NCI-H1436 (cell line): ENCODE measurements around the gene MC5R.
"Not testable (repeated sequence)": the region's sequence is repeated elsewhere in the genome, so short reads cannot be mapped to it uniquely, and the experiment has no call there.

Experiments
- DNase-seq: peaks from one replicate; lab custom pipeline; 2025; lab: John Stamatoyannopoulos, UW

Gene MC5R

DNA sequence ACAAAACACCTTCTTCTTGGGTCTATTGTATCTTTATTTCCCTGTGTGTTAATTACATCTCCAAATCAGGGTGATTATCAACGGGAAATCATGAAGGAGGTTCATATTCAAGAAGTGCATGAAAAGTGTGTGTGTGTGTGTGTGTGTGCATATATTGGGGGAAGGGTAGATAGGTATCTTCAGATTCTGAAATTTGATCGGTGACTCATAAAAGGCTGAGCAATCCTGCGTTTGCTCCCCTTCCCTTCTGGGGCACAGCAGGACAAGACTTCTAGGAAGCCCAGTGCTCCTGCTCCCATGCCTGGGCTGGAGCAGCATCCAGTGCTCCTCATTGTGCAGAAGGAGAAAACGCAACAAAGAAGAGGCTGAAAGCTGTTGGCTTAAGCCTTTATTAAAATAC lies 25.8 kb downstream of the MC5R start:
- no peak for DNase-seq

DNA sequence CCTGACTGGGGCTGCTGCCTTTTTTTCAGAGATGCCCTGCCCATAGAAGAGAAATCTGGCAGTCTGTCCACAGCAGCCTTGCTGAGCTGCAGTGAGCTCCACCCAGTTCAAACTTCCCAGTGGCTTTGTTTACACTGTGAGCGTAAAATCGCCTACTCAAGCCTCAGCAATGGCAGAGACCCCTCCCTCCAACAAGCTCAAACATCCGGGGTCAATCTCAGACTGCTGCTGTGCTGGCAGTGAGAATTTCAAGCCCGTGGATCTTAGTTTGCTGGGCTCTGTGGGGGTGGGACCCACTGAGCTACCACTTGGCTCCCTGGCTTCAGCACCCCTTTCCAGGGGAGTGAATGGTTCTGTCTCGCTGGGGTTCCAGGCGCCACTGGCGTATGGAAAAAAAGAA lies 38.9 kb downstream of the MC5R start:
- DNase-seq: not testable (repeated sequence)

GRCh38 chr18:13868501-13869271 lies 44.7 kb downstream of the MC5R start:
- DNase-seq: no peak

- no peak for DNase-seq
Measured at GRCh38 chr18:13871701-13872100, 47.8 kb downstream of the MC5R start.

DNA sequence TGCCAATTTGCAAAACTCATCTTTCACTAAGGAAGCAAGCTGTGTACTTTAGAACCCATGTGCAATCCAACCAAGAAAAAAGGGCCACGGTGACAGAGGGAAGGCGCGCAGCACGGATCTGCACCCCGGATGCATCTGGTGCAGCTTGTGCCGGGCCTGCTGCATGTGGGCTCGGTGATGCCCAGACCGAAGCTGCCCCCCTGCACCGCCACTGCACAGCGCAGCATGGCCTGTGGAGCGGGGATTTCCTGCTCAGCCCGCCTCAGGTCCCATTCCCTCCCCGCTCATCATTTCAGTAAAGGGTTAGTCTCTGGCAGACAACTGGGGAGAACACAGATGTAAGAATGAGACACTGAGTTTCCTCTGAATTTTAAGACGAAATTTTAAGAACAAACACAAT lies 48.4 kb downstream of the MC5R start:
- no peak for DNase-seq

- DNase-seq: no peak
Measured at GRCh38 chr18:13872932-13873331, 49.0 kb downstream of the MC5R start.

- DNase-seq: no peak
Measured at GRCh38 chr18:13874558-13874957, 50.6 kb downstream of the MC5R start.
